NCI-H1436 (cell line): ENCODE measurements around the gene AGAP9.
"Not testable (repeated sequence)": the region's sequence is repeated elsewhere in the genome, so short reads cannot be mapped to it uniquely, and the experiment has no call there.

Experiments used
- DNase-seq: peaks from one replicate; lab custom pipeline; 2025; lab: John Stamatoyannopoulos, UW

The AGAP9 gene

GRCh38 chr10:47456794-47457527, 66.5 kb downstream of the AGAP9 start:
- DNase-seq: no peak

- no peak for DNase-seq
These were observed 67.2 kb downstream of the AGAP9 start for GRCh38 chr10:47456079-47456785.

GRCh38 chr10:47455350-47456078, 67.9 kb downstream of the AGAP9 start:
- not testable (repeated sequence) for DNase-seq

GRCh38 chr10:47454780-47455058, 68.7 kb downstream of the AGAP9 start:
- DNase-seq: no peak

- no peak for DNase-seq
These were observed 69.2 kb downstream of the AGAP9 start for GRCh38 chr10:47454008-47454779.

- DNase-seq: no peak
These were observed 70.1 kb downstream of the AGAP9 start for GRCh38 chr10:47453141-47454007.

- no peak for DNase-seq
These were observed 70.8 kb downstream of the AGAP9 start for GRCh38 chr10:47452495-47453140.

GRCh38 chr10:47451998-47452494, 71.4 kb downstream of the AGAP9 start:
- no peak for DNase-seq
